Measurements from ENCODE around the gene SCN8A.

SCN8A gene

DNA sequence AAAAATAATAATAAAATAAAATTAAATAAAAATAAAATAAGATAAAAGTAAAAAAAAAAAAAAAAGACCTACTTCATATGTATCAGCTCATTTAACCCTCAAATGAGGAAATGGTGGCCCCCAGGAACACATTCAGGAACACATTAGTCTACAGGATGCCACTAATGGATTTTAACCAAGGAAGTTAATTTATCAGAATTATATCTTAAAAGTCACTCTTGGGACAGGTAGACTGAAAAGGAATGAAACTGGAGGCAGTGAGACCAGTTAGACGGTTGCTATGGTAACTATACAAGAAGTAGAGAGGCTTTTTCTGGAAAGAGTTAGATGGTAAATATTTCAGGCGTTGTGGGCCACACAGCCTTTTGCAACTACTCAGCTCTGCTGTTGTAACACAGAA is 54.9 kb downstream of the SCN8A start:
- no peaks in the 10 kb centered on the region for H3K9me3 ChIP-seq
- TF ChIP-seq, protein P1, sequence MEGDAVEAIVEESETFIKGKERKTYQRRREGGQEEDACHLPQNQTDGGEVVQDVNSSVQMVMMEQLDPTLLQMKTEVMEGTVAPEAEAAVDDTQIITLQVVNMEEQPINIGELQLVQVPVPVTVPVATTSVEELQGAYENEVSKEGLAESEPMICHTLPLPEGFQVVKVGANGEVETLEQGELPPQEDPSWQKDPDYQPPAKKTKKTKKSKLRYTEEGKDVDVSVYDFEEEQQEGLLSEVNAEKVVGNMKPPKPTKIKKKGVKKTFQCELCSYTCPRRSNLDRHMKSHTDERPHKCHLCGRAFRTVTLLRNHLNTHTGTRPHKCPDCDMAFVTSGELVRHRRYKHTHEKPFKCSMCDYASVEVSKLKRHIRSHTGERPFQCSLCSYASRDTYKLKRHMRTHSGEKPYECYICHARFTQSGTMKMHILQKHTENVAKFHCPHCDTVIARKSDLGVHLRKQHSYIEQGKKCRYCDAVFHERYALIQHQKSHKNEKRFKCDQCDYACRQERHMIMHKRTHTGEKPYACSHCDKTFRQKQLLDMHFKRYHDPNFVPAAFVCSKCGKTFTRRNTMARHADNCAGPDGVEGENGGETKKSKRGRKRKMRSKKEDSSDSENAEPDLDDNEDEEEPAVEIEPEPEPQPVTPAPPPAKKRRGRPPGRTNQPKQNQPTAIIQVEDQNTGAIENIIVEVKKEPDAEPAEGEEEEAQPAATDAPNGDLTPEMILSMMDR (IDR thresholded peaks at IDR 0.05) = no peak
- intact Hi-C loops (cut with DNase I; ENCODE audit: low total_unique reads) = no loop called here
- H3K4me1 ChIP-seq = no peaks in the 10 kb centered on the region
- H3K4me3 ChIP-seq = no peak overlapping the region
- no peaks in the 10 kb centered on the region for H3K36me3 ChIP-seq
- no peak overlapping the region for H3K27ac ChIP-seq
- no peak for DNase-seq
- no peaks in the 10 kb centered on the region for H3K27me3 ChIP-seq

DNA sequence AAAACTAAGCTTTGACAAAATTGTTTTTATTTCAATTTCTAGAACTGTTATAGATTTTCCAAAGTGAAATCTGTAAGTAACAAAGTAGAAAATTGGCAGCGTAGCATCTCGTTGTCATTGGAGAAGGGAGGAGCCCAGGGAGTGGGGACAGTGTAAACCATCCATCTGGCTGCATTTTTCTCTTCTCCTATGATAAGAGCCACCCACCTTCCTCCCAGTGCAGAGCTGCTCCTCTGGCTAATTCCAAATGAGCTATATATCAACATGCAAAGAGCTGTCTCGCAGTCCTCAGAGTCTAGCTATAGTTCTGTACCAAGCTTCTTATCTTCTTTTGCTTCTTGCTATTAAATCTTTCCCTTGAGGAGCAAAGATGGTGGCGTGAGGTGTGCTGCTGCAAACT is 56.6 kb downstream of the SCN8A start:
- TF ChIP-seq, protein P1 (IDR thresholded peaks at IDR 0.05) = no peak
- Histone ChIP-seq H3K27ac (no peak overlapping the region), H3K27me3 (no peaks in the 10 kb centered on the region), H3K4me3 (no peak overlapping the region), H3K4me1 (no peaks in the 10 kb centered on the region), H3K9me3 (no peaks in the 10 kb centered on the region), H3K36me3 (no peaks in the 10 kb centered on the region)
- intact Hi-C loops (cut with DNase I; ENCODE audit: low total_unique reads) = no loop called here
- no peak for DNase-seq

GRCh38 chr12:51653431-51653830 is 62.4 kb downstream of the SCN8A start:
- TF ChIP-seq, protein P1 (IDR thresholded peaks at IDR 0.05) = no peak
- Histone ChIP-seq H3K4me1 (no peaks in the 10 kb centered on the region), H3K4me3 (no peak overlapping the region), H3K27me3 (no peaks in the 10 kb centered on the region), H3K9me3 (no peaks in the 10 kb centered on the region), H3K36me3 (no peaks in the 10 kb centered on the region), H3K27ac (no peak overlapping the region)
- DNase-seq = no peak
- intact Hi-C loops (cut with DNase I; ENCODE audit: low total_unique reads) = no loop called here

- TF ChIP-seq, protein P1 (IDR thresholded peaks at IDR 0.05) = no peak
- intact Hi-C loops (cut with DNase I; ENCODE audit: low total_unique reads) = no loop called here
- Histone ChIP-seq H3K27ac (no peak overlapping the region), H3K4me1 (no peaks in the 10 kb centered on the region), H3K9me3 (no peaks in the 10 kb centered on the region), H3K27me3 (no peaks in the 10 kb centered on the region), H3K4me3 (no peak overlapping the region), H3K36me3 (no peaks in the 10 kb centered on the region)
- no peak for DNase-seq
These were observed 70.2 kb downstream of the SCN8A start for GRCh38 chr12:51661199-51661598.

DNA sequence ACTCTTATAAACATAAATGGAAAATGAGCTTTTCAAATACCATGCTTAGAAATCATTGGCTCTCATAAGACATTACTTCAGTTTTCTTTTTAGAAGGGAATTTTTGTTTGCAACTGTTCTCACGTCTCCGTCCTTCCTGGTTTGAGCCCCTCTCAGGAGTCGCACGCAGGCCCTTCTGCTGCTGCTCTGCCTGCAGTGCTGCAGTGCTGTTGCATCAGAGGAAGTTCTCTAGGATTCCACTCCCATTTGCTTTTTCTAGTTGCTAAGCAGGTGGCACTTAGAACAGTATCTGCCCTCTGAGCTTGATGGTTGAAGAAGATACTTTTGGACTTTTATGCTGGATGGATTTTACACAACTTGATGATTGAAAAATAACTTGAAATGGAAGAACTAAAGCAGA is 70.8 kb downstream of the SCN8A start:
- intact Hi-C loops (cut with DNase I; ENCODE audit: low total_unique reads) = no loop called here
- H3K4me1 ChIP-seq = no peaks in the 10 kb centered on the region
- no peak for DNase-seq
- no peaks in the 10 kb centered on the region for H3K9me3 ChIP-seq
- H3K36me3 ChIP-seq = no peaks in the 10 kb centered on the region
- H3K27ac ChIP-seq = no peak overlapping the region
- H3K4me3 ChIP-seq = no peak overlapping the region
- H3K27me3 ChIP-seq = no peaks in the 10 kb centered on the region
- TF ChIP-seq, protein P1 (IDR thresholded peaks at IDR 0.05) = no peak

- TF ChIP-seq, protein P1 (IDR thresholded peaks at IDR 0.05) = no peak
- no peak for DNase-seq
These were observed 71.7 kb downstream of the SCN8A start for GRCh38 chr12:51662728-51663154.

More at GRCh38 chr12:51662728-51663154, 71.7 kb downstream of the SCN8A start:
- no peak overlapping the region for H3K4me3 ChIP-seq
- intact Hi-C loops (cut with DNase I; ENCODE audit: low total_unique reads) = no loop called here
- no peaks in the 10 kb centered on the region for H3K27me3 ChIP-seq
- H3K4me1 ChIP-seq = no peaks in the 10 kb centered on the region
- H3K27ac ChIP-seq = no peak overlapping the region
- no peaks in the 10 kb centered on the region for H3K9me3 ChIP-seq
- H3K36me3 ChIP-seq = no peaks in the 10 kb centered on the region
